GM12878 (cell line): ENCODE results near the gene AP3D1. TPM values are rescaled to one million over a fixed set of nuclear protein-coding genes. Genes with fewer than 3 reads are reported as not detected.
A peak's percentile ranks its signal among the peaks of the same experiment; 100 is the strongest.

Experiments used
- ATAC-seq: fragments of 200-7000 bp; cut with Tn5 transposase; 3 replicates; pipeline ENCODE4 v1.9.1; 2020; ENCODE audit warnings: mild to moderate bottlenecking, moderate library complexity
- BruUV-seq: library from RNA; stranded (reverse); fragments of 400-500 nt; replicated peaks from 2 replicates; lab custom pipeline; 2021; lab: Mats Ljungman, UMichigan
- CTCF ChIA-PET: fragments of 300-600 bp; sonication (Branson Sonifier 250); formaldehyde crosslinking; extraction: SDS; loops from one replicate; lab custom pipeline; 2021; ENCODE audit warnings: inconsistent platforms; lab: Yijun Ruan, JAX
- POLR2A ChIA-PET: fragments of 350-600 bp; formaldehyde crosslinking; extraction: SDS; loops from one replicate; lab custom pipeline; 2021; ENCODE audit warnings: inconsistent platforms; lab: Charles Lee
- RAD21 ChIA-PET: fragments of 300-600 bp; sonication (Branson Sonifier 250); formaldehyde crosslinking; loops from one replicate; lab custom pipeline; 2023; ENCODE audit warnings: antibody characterized with exemption; ENCODE audit not compliant: unreplicated experiment; lab: Charles Lee
- SMC1A ChIA-PET: fragments of 300-600 bp; sonication (Branson Sonifier 250); formaldehyde crosslinking; loops from one replicate; lab custom pipeline; 2023; ENCODE audit not compliant: unreplicated experiment, uncharacterized antibody; lab: Charles Lee
- DNase-seq: peaks from one replicate; pipeline ENCODE4 v3.0.0-alpha.2; 2011; ENCODE audit warnings: low read depth, low spot score
- FAIRE-seq: peaks from 3 replicates; lab custom pipeline; 2011; peaks lifted over from hg19 to GRCh38; lab: Jason Lieb, UNC
- H2AFZ ChIP-seq: 2 replicates; pipeline ENCODE4 v1.6.0; 2011; ENCODE audit warnings: low read depth, low read length, control low read depth; ENCODE audit not compliant: control insufficient read depth
- H3K27ac ChIP-seq: 2 replicates; pipeline ENCODE4 v1.5.1; 2011; ENCODE audit warnings: control low read depth; ENCODE audit not compliant: control insufficient read depth, insufficient read depth
- H3K27me3 ChIP-seq, 2 experiments: replicated peaks in 1 of 2; 2 replicates each; pipeline versions ENCODE4 v1.6.0 to v1.6.1; 2011; ENCODE audit warnings: low read length in 1 of 2; ENCODE audit not compliant: control insufficient read depth in 2 of 2, insufficient read depth in 2 of 2
- H3K36me3 ChIP-seq, 2 experiments: 2 replicates each; pipeline ENCODE4 v1.5.1; 2011; ENCODE audit warnings: low read length in 1 of 2; ENCODE audit not compliant: control insufficient read depth in 2 of 2, insufficient read depth in 2 of 2
- H3K4me1 ChIP-seq: 2 replicates; pipeline ENCODE4 v1.6.1; 2011; ENCODE audit warnings: mild to moderate bottlenecking, low read length, moderate library complexity, mixed read lengths; ENCODE audit not compliant: control insufficient read depth, insufficient read depth
- H3K4me2 ChIP-seq: 2 replicates; pipeline ENCODE4 v1.6.0; 2011; ENCODE audit warnings: control low read depth; ENCODE audit not compliant: control insufficient read depth, insufficient read depth
- H3K4me3 ChIP-seq: fragments of 200-600 bp; sonication (generic); 2 replicates; pipeline ENCODE4 v1.5.1; 2016
- H3K79me2 ChIP-seq: 2 replicates; pipeline ENCODE4 v1.6.0; 2011; ENCODE audit warnings: low read length; ENCODE audit not compliant: control insufficient read depth, insufficient read depth
- H3K9ac ChIP-seq: 2 replicates; pipeline ENCODE4 v1.8.0; 2011; ENCODE audit warnings: low read length, control low read depth, mixed read lengths; ENCODE audit not compliant: control insufficient read depth, insufficient read depth
- H3K9me3 ChIP-seq: replicated peaks from 3 replicates; pipeline ENCODE4 v1.5.1; 2011; ENCODE audit warnings: mild to moderate bottlenecking, low read length; ENCODE audit not compliant: control insufficient read depth, insufficient read depth
- H4K20me1 ChIP-seq: 2 replicates; pipeline ENCODE4 v1.6.0; 2011; ENCODE audit not compliant: control insufficient read depth, insufficient read depth
- ATF3 ChIP-seq: IDR thresholded peaks from 2 replicates; pipeline ENCODE4 v1.6.1; 2011; ENCODE audit warnings: low read depth, mild to moderate bottlenecking, low read length, moderate library complexity, borderline replicate concordance; ENCODE audit errors: extremely low read depth
- CHD1 ChIP-seq: IDR thresholded peaks from 2 replicates; pipeline ENCODE4 v1.6.1; 2012; ENCODE audit warnings: low read depth, low read length, improper control_type of control experiment
- E2F4 ChIP-seq: IDR thresholded peaks from 2 replicates; pipeline ENCODE4 v1.6.1; 2012; ENCODE audit warnings: low read depth, low read length, improper control_type of control experiment
- E2F8 ChIP-seq: fragments of 450-650 bp; IDR thresholded peaks from 2 replicates; pipeline ENCODE4 v1.6.1; 2018; ENCODE audit warnings: mild to moderate bottlenecking, low read depth, moderate library complexity; ENCODE audit not compliant: partially characterized antibody
- EZH2 ChIP-seq: IDR thresholded peaks from 2 replicates; pipeline ENCODE4 v1.6.1; 2012; ENCODE audit warnings: low read depth, mild to moderate bottlenecking, control low read depth, inconsistent platforms, low read length, borderline replicate concordance; ENCODE audit not compliant: control insufficient read depth
- KDM1A ChIP-seq: fragments of 200-600 bp; sonication (generic); IDR thresholded peaks from 2 replicates; pipeline ENCODE4 v1.6.1; 2016; ENCODE audit warnings: borderline replicate concordance
- POLR2A ChIP-seq: IDR thresholded peaks from 2 replicates; pipeline ENCODE4 v1.6.1; 2011; ENCODE audit warnings: low read depth, mild to moderate bottlenecking, low read length
- WGBS: methylation state at CpG from one replicate; pipeline ENCODE4 v1.1.6; 2016; ENCODE audit warnings: low lambda C conversion rate; ENCODE audit not compliant: insufficient replicate concordance, insufficient coverage; ENCODE audit errors: missing lambda C conversion rate; 5-methylcytosine and 5-hydroxymethylcytosine counted together
- in situ Hi-C: fragments of 300-500 bp; cut with MboI; formaldehyde crosslinking; loops from 9 replicates; pipeline ENCODE4 v1.14.3; 2018; ENCODE audit warnings: mixed read lengths
- intact Hi-C: fragments of 100-400 bp; cut with micrococcal nuclease; formaldehyde crosslinking; loops from one replicate; pipeline ENCODE4 v1.14.2; 2022; ENCODE audit not compliant: unreplicated experiment
- polyA plus RNA-seq, 11 experiments: library from polyadenylated mRNA; depleted of rRNA in 4 of 11; unstranded in 6 of 11; stranded (reverse) in 5 of 11; fragments of >200 nt; fragmentation: Nextera tagmentation in 4 of 11; fragmentation: Illumina TruSeq in 1 of 11; extraction: Ambion mirVana in 4 of 11; extraction: Trizol in 1 of 11; gene quantifications; 1 replicate in 1 of 11; 2 replicates in 10 of 11; pipeline versions ENCODE4 v1.2.1 to v1.2.3, GENCODE V29; 2011 to 2016; ENCODE audit warnings: inconsistent platforms in 2 of 11, missing spikeins in 2 of 11, low read depth in 1 of 11
- total RNA-seq, 4 experiments: library from RNA; depleted of rRNA in 3 of 4; stranded (reverse); fragments of >200 nt in 3 of 4; fragmentation: Illumina TruSeq in 1 of 4; extraction: Trizol in 1 of 4; gene quantifications; 2 replicates each; pipeline versions ENCODE4 v1.2.1 to v1.2.3, GENCODE V29; 2013 to 2021

AP3D1 gene
- total and polyA plus RNA-seq, 10 of the 15 experiments (the other 5 are each of a cell fraction or from before 2014, with no cell fraction given), result 1.5 to 108 (median 59.1) TPM

- H3K9me3 ChIP-seq, result peaks cover 10% of the 10 kb centered on the region; the same call in 2 of the 3 replicates
- H3K79me2 ChIP-seq, result peaks cover 68% of the 10 kb centered on the region
- no peak overlapping the region for H3K4me3 ChIP-seq
- POLR2A ChIA-PET, result interaction anchor here (1.3 to 6.1 kb wide), 2 partner anchors 10 to 14 kb away, joined by 5 to 53 read pairs; no protein-coding TSS in a partner anchor
- 98% methylated on average over 22 of the region's 22 CpGs for WGBS
- SMC1A ChIA-PET, result interaction anchor here (4.0 kb wide), 1 partner anchor 15 kb away, joined by 41 read pairs; no protein-coding TSS in a partner anchor
- H3K9ac ChIP-seq, result no peak overlapping the region
- BruUV-seq, result no TSS peak
- no peak overlapping the region for H3K4me2 ChIP-seq
- FAIRE-seq (no peak), DNase-seq (no peak), ATAC-seq (no peak)
- peaks cover 20 to 60% of the 10 kb centered on the region in 2 experiments; a peak in 3 of 4 replicates for H3K36me3 ChIP-seq
- intact Hi-C loops (no loop called here), in situ Hi-C loops (no loop called here)
- no peak overlapping the region for H3K27ac ChIP-seq
- H2AFZ ChIP-seq, result no peak overlapping the region
- TF ChIP-seq POLR2A, result peak; percentile 30; the same call in 1 of the 2 replicates
- no peak for TF ChIP-seq KDM1A
- TF ChIP-seq E2F4, result no peak
- no peak for TF ChIP-seq EZH2
- no peak for TF ChIP-seq E2F8
- TF ChIP-seq ATF3, result no peak
- no peak for TF ChIP-seq CHD1
- RAD21 ChIA-PET, result interaction anchor here (1.0 to 5.0 kb wide), 2 partner anchors 16 to 28 kb away, joined by 3 to 22 read pairs; no protein-coding TSS in a partner anchor
- H3K27me3 ChIP-seq, result no peaks in the 10 kb centered on the region
- peaks cover 30% of the 10 kb centered on the region for H3K4me1 ChIP-seq
- no peaks in the 10 kb centered on the region; the same call in 1 of the 2 replicates for H4K20me1 ChIP-seq
- CTCF ChIA-PET, result interaction anchor here (8.6 kb wide), 1 partner anchor 14 kb away, joined by 64 read pairs; no protein-coding TSS in a partner anchor
Observed at GRCh38 chr19:2184422-2184975, 33.1 kb upstream of the AP3D1 start.
